Keratinocyte (primary cell): ENCODE results near the gene PRR36. TPM values are rescaled to one million over a fixed set of nuclear protein-coding genes. Genes with fewer than 3 reads are reported as not detected.

Source experiments
- DNase-seq: peaks from one replicate; pipeline ENCODE4 v3.0.0-alpha.2; 2011; ENCODE audit warnings: low read depth, missing footprints, low spot score
- FAIRE-seq: peaks from 2 replicates; lab custom pipeline; 2011; peaks lifted over from hg19 to GRCh38; lab: Jason Lieb, UNC
- H2AFZ ChIP-seq: 2 replicates; pipeline ENCODE4 v1.6.0; 2012; ENCODE audit warnings: low read length, control low read depth, inconsistent platforms; ENCODE audit not compliant: control insufficient read depth
- H3K27ac ChIP-seq: 2 replicates; pipeline ENCODE4 v1.5.1; 2011; ENCODE audit warnings: low read length; ENCODE audit not compliant: control insufficient read depth, insufficient read depth
- H3K27me3 ChIP-seq: 3 replicates; pipeline ENCODE4 v1.6.0; 2011; ENCODE audit warnings: low read length; ENCODE audit not compliant: control insufficient read depth, insufficient read depth; ENCODE audit errors: extremely low read depth
- H3K36me3 ChIP-seq, 2 experiments: 2 replicates in 1 of 2; 3 replicates in 1 of 2; pipeline ENCODE4 v1.5.1; 2011; ENCODE audit warnings: low read length in 2 of 2, mild to moderate bottlenecking in 1 of 2; ENCODE audit not compliant: control insufficient read depth in 2 of 2, insufficient read depth in 2 of 2; ENCODE audit errors: extremely low read depth in 1 of 2
- H3K4me1 ChIP-seq: 3 replicates; pipeline ENCODE4 v1.5.1; 2011; ENCODE audit warnings: low read length; ENCODE audit not compliant: control insufficient read depth, insufficient read depth; ENCODE audit errors: extremely low read depth
- H3K4me2 ChIP-seq: 3 replicates; pipeline ENCODE4 v1.6.0; 2011; ENCODE audit warnings: low read depth, low read length; ENCODE audit not compliant: control insufficient read depth, insufficient read depth; ENCODE audit errors: extremely low read depth
- H3K4me3 ChIP-seq, 3 experiments: fragments of 200-600 bp in 1 of 3; sonication (generic) in 1 of 3; 2 replicates in 2 of 3; 3 replicates in 1 of 3; pipeline ENCODE4 v1.5.1; 2011 to 2016; ENCODE audit warnings: low read length in 3 of 3, mild to moderate bottlenecking in 3 of 3, control low read depth in 2 of 3, inconsistent platforms in 1 of 3, low read depth in 1 of 3, mixed read lengths in 1 of 3, mixed run types in 1 of 3, moderate library complexity in 1 of 3; ENCODE audit not compliant: control insufficient read depth in 2 of 3, insufficient read depth in 2 of 3; ENCODE audit errors: extremely low read depth in 1 of 3
- H3K79me2 ChIP-seq: 2 replicates; pipeline ENCODE4 v1.6.0; 2012; ENCODE audit warnings: low read length; ENCODE audit not compliant: control insufficient read depth, insufficient read depth
- H3K9ac ChIP-seq: 3 replicates; pipeline ENCODE4 v1.6.0; 2011; ENCODE audit warnings: low read length; ENCODE audit not compliant: control insufficient read depth, insufficient read depth; ENCODE audit errors: extremely low read depth
- H3K9me1 ChIP-seq: 3 replicates; pipeline ENCODE4 v1.6.0; 2011; ENCODE audit warnings: low read length; ENCODE audit not compliant: control insufficient read depth, insufficient read depth; ENCODE audit errors: extremely low read depth
- H3K9me3 ChIP-seq: 2 replicates; pipeline ENCODE4 v1.5.1; 2012; ENCODE audit warnings: low read depth, low read length; ENCODE audit not compliant: control insufficient read depth
- H4K20me1 ChIP-seq: 3 replicates; pipeline ENCODE4 v1.6.0; 2011; ENCODE audit warnings: low read length; ENCODE audit not compliant: control insufficient read depth, insufficient read depth; ENCODE audit errors: extremely low read depth
- CTCF ChIP-seq, 3 experiments: IDR thresholded peaks in 1 of 3; conservative IDR thresholded peaks in 1 of 3; optimal IDR thresholded peaks in 1 of 3; 2 replicates in 2 of 3; 3 replicates in 1 of 3; pipeline versions ENCODE3 to v1.5.1; 2011; ENCODE audit warnings: low read length in 3 of 3, mild to moderate bottlenecking in 3 of 3, moderate library complexity in 2 of 3, control low read depth in 1 of 3, inconsistent platforms in 1 of 3; ENCODE audit not compliant: insufficient read depth in 2 of 3; ENCODE audit errors: extremely low read depth in 1 of 3
- EZH2 ChIP-seq: IDR thresholded peaks from one replicate; pipeline ENCODE4 v1.6.1; 2012; ENCODE audit warnings: inconsistent platforms, mild to moderate bottlenecking, low read length, moderate library complexity
- dilution Hi-C: fragments of 300-500 bp; cut with MboI; formaldehyde crosslinking; loops from one replicate; pipeline ENCODE4 v1.7.0; 2020; ENCODE audit warnings: low sequenced_read_pairs; ENCODE audit not compliant: extremely low pct_ligation_motif_present
- polyA plus RNA-seq, 5 experiments: library from polyadenylated mRNA; depleted of rRNA in 3 of 5; stranded (reverse) in 3 of 5; stranded (forward) in 1 of 5; unstranded in 1 of 5; fragments of >200 nt; gene quantifications; 1 replicate in 1 of 5; 2 replicates in 3 of 5; 3 replicates in 1 of 5; pipeline versions ENCODE4 v1.2.1 to v1.2.3, GENCODE V29; 2011 to 2012; ENCODE audit warnings: missing spikeins in 2 of 5, low read depth in 1 of 5, low replicate concordance in 1 of 5

PRR36 gene
- polyA plus RNA-seq, 1 donor (not counting 4 experiments of a cell fraction or from before 2014, with no cell fraction given): not detected

DNA sequence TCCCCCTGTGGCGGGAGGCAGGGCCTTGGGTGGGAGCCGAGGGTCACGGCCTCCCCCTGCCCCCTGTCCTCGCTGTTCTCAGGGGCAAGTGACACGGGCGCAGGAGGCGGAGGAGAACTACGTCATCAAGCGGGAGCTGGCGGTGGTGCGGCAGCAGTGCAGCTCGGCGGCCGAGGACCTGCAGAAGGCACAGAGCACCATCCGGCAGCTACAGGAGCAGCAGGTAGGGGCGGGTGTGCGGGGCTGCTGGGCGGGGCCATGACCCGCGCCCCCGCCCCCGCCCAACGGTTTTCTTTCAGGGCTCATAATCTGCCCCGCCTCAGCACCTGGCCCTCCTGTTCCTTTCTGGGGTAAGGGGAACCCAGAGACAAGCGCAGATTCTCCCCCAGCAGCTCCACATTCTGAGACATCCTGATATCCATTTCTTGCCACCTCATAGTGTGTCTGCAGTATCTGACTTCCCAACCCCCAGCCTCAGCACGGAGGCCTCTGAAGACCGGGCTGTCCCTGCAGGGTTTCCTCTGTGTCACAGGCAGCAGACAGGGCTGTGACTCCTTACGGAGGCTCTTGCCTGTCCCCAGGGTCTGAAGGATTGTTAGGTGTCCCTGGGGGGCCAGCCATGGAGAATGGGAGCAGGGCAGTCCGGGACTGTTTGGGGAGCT lies 15.9 kb downstream of the PRR36 start:
- TF ChIP-seq EZH2: no peak
- TF ChIP-seq CTCF (optimal IDR thresholded peaks at IDR 0.05 in 1 of 3, IDR thresholded peaks at IDR 0.05 in 1 of 3, conservative IDR thresholded peaks at IDR 0.05 in 1 of 3; ENCODE audit: extremely low read depth in 1 of 3, insufficient read depth in 2 of 3, low read length in 3 of 3): no peak
- Histone ChIP-seq H3K79me2 (no peaks in the 10 kb centered on the region), H3K9ac (no peak overlapping the region), H3K27me3 (no peaks in the 10 kb centered on the region), H3K4me1 (no peaks in the 10 kb centered on the region), H3K4me3 (no peak overlapping the region), H3K36me3 (peaks cover 0 to 10% of the 10 kb centered on the region in 2 experiments), H2AFZ (no peak overlapping the region), H3K4me2 (no peak overlapping the region), H4K20me1 (no peaks in the 10 kb centered on the region), H3K9me3 (no peaks in the 10 kb centered on the region), H3K9me1 (no peaks in the 10 kb centered on the region), H3K27ac (no peak overlapping the region)
- dilution Hi-C loops: no loop called here
- DNase-seq (no peak), FAIRE-seq (no peak)

DNA sequence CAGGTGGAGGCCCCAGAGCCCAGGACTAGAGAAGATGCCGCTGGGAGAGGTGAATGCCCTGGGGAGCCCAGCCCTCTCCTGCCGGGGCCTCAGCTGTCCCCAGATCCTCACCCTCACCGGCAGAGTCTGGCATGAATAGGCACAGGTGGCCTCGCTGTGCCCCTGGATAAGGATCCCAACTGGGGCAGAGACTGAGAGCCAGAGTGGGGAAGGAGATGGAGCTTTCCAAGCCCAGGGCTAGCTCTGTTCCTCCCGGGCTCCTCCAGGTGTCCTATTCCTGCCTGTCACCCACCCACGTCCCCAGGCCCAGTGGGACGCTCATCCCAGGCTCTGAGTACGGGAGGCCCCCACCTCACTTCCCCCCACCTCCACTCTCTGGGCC lies 16.5 kb downstream of the PRR36 start:
- Histone ChIP-seq H3K9me3 (no peaks in the 10 kb centered on the region), H3K79me2 (no peaks in the 10 kb centered on the region), H3K4me2 (no peak overlapping the region), H3K36me3 (peaks cover 0 to 10% of the 10 kb centered on the region in 2 experiments), H2AFZ (no peak overlapping the region), H3K9me1 (no peaks in the 10 kb centered on the region), H3K9ac (no peak overlapping the region), H3K27ac (no peak overlapping the region), H4K20me1 (no peaks in the 10 kb centered on the region), H3K4me3 (no peak overlapping the region), H3K27me3 (no peaks in the 10 kb centered on the region), H3K4me1 (no peaks in the 10 kb centered on the region)
- no peak for DNase-seq
- dilution Hi-C loops: no loop called here
- TF ChIP-seq EZH2: no peak
- no peak for TF ChIP-seq CTCF (optimal IDR thresholded peaks at IDR 0.05 in 1 of 3, IDR thresholded peaks at IDR 0.05 in 1 of 3, conservative IDR thresholded peaks at IDR 0.05 in 1 of 3; ENCODE audit: extremely low read depth in 1 of 3, insufficient read depth in 2 of 3, low read length in 3 of 3)
- FAIRE-seq: no peak
